ENCODE measurements around the gene ABCC4.

GRCh38 chr13:95284436-95284835, 16.8 kb downstream of the ABCC4 start:
- TF ChIP-seq FOXA1 (IDR thresholded peaks at IDR 0.05) (no peak), BHLHE40 (IDR thresholded peaks at IDR 0.05; ENCODE audit: borderline replicate concordance) (no peak), PKNOX1 (IDR thresholded peaks at IDR 0.05) (no peak), FOXK2 (IDR thresholded peaks at IDR 0.05) (no peak), SUZ12 (IDR thresholded peaks at IDR 0.05) (no peak), SP1 (IDR thresholded peaks at IDR 0.05) (no peak), ARNT (IDR thresholded peaks at IDR 0.05) (no peak), HDGF (IDR thresholded peaks at IDR 0.05; ENCODE audit: borderline replicate concordance) (no peak), FOXM1 (IDR thresholded peaks at IDR 0.05; ENCODE audit: borderline replicate concordance) (no peak), L3MBTL2 (conservative IDR thresholded peaks at IDR 0.05) (no peak), NFRKB (IDR thresholded peaks at IDR 0.05) (no peak)

Measured in HEK293T (cell line).